Retinal pigment epithelial cell (primary cell): ENCODE data around the gene BCAS1.

Experiments
- DNase-seq: peaks from one replicate; pipeline ENCODE4 v3.0.0-alpha.2; 2010; ENCODE audit warnings: low read depth
- H3K4me3 ChIP-seq: 2 replicates; pipeline ENCODE4 v1.5.1; 2011; ENCODE audit warnings: mild to moderate bottlenecking, low read length, control low read depth, moderate library complexity
- CTCF ChIP-seq: conservative IDR thresholded peaks from 2 replicates; pipeline ENCODE4 v1.5.1; 2011; ENCODE audit warnings: low read depth, low read length, control low read depth, inconsistent platforms

Gene BCAS1

DNA sequence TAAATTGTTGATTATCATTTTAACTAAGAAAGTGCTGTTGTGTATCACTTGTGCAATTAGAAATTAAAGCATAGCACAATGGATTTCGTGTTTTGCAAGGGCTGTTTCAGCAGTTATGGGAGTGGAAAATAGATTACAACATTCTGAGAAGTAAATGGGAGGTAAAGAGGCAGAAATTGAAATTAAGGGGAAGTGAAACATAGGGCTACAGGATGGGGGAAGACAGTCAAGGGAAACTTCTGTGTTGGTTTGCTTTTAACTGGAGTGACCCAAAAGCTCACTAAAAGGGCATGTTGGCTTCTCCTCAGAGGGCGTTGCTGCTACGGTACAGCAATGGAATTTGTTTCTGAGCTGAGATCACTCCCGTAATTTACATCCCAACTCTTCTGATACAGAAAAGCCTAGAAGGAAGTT, 147.5 kb downstream of the BCAS1 start:
- no peak for DNase-seq
- TF ChIP-seq CTCF: no peak
- no peak overlapping the region for H3K4me3 ChIP-seq

- no peak for TF ChIP-seq CTCF
- H3K4me3 ChIP-seq: no peak overlapping the region
- DNase-seq: no peak
Observed at GRCh38 chr20:53921443-53921973, 148.9 kb downstream of the BCAS1 start.

DNA sequence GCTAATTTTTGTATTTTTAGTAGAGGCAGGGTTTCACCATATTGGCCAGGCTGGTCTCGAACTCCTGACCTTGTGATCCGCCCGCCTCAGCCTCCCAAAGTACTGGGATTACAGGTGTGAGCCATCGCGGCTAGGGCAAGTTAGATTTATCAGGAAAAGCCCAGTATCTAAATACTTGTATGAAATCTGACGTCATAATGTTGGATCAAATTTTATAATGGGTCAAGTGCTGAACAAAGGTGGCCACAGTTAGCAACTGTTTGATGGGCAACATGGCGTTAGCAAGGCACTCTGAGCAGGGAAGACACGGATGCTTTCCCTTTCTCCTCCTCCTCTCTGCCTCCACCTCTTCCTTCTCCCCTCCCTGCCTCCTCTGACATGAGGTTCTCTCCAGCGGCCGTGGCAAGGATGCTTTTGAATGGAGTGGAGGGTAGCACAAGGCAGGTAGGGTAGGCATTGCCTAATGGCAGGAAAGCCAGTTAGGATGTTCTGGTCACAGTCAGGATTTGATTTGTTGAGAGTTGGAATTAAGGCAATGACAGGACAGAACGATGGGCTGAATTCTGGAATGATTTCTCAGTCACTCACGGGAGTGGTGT, 149.6 kb downstream of the BCAS1 start:
- TF ChIP-seq CTCF: no peak
- H3K4me3 ChIP-seq: no peak overlapping the region
- DNase-seq: no peak

GRCh38 chr20:53919886-53920285, 150.5 kb downstream of the BCAS1 start:
- H3K4me3 ChIP-seq: no peak overlapping the region
- DNase-seq: no peak
- no peak for TF ChIP-seq CTCF

- H3K4me3 ChIP-seq: no peak overlapping the region
- DNase-seq: no peak
- TF ChIP-seq CTCF: no peak
Observed at GRCh38 chr20:53918949-53919361, 151.4 kb downstream of the BCAS1 start.

GRCh38 chr20:53918020-53918311, 152.4 kb downstream of the BCAS1 start:
- peak; percentile 88 for DNase-seq
- no peak overlapping the region for H3K4me3 ChIP-seq
- TF ChIP-seq CTCF: no peak

DNA sequence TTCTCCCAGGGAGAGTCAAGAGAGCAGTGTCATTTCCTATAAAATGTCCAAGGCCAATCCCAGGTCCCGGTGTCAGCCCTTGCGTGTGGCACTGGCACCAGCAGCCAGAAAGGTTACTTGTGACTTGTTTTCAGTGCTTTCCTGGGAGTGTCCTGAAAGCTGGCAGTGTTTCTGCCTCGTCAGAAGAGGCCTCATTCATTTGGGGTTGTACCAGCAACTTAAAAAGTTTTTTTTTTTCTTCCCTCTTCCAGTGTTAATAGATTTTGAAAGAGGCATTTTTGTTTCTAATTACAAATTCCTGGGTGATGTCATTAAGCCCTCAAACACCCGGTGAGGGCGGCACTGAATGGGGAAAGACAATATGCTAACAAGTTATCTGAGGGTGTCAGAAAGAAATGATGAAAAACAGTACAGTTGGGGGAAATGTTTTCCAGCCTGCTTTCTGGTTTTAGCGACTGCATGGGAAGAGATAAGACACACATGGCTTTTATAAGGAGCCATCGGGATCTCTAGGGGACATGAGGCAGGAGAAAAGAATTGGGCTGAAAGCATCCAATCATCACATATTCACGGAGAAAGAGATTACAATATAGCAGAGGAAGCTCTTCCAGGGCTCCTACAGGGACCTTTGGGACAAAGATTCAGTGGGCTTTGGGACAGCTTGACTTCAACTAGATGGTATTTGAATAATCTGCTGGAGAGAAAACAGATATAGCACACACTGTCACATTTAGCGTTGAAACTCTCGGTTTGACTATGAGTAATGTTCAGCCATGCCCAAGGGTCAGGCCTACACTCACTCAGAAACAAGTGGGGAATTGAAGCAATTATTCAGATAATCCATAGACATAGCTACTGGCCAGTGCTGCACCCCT, 153.0 kb downstream of the BCAS1 start:
- no peak for TF ChIP-seq CTCF
- no peak for DNase-seq
- H3K4me3 ChIP-seq: no peak overlapping the region
